H9 (cell line): ENCODE results near the gene GPR34. TPM values are rescaled to one million over a fixed set of nuclear protein-coding genes. Genes with fewer than 3 reads are reported as not detected.

Source experiments
- DNase-seq: peaks from one replicate; pipeline ENCODE4 v3.0.0-alpha.2; 2017
- H2AFZ ChIP-seq: one replicate; pipeline ENCODE4 v1.6.1; 2013; ENCODE audit warnings: mild to moderate bottlenecking, low read length, control low read depth, moderate library complexity
- H2AK5ac ChIP-seq: 2 replicates; pipeline ENCODE4 v1.6.1; 2013; ENCODE audit warnings: low read length, control low read depth, mixed read lengths; ENCODE audit not compliant: insufficient read length
- H2BK120ac ChIP-seq: one replicate; pipeline ENCODE4 v1.6.1; 2013; ENCODE audit warnings: low read depth, mild to moderate bottlenecking, low read length, control low read depth, inconsistent platforms; ENCODE audit not compliant: poor library complexity, severe bottlenecking
- H2BK12ac ChIP-seq: 2 replicates; pipeline ENCODE4 v1.6.1; 2013; ENCODE audit warnings: low read length, control low read depth, mixed read lengths, low read depth; ENCODE audit not compliant: insufficient read length
- H2BK15ac ChIP-seq: 2 replicates; pipeline ENCODE4 v1.6.1; 2013; ENCODE audit warnings: low read depth, low read length, control low read depth
- H2BK20ac ChIP-seq: one replicate; pipeline ENCODE4 v1.6.1; 2013; ENCODE audit warnings: low read depth, mild to moderate bottlenecking, low read length, control low read depth, inconsistent platforms; ENCODE audit not compliant: poor library complexity, severe bottlenecking
- H2BK5ac ChIP-seq: 2 replicates; pipeline ENCODE4 v1.6.1; 2013; ENCODE audit warnings: low read length, control low read depth, mixed read lengths; ENCODE audit not compliant: insufficient read length
- H3K14ac ChIP-seq: 2 replicates; pipeline ENCODE4 v1.6.1; 2013; ENCODE audit warnings: low read length, control low read depth; ENCODE audit not compliant: insufficient read depth
- H3K18ac ChIP-seq: 2 replicates; pipeline ENCODE4 v1.6.1; 2013; ENCODE audit warnings: low read depth, mild to moderate bottlenecking, mixed read lengths, low read length, control low read depth; ENCODE audit not compliant: insufficient read length
- H3K23ac ChIP-seq: 2 replicates; pipeline ENCODE4 v1.6.1; 2013; ENCODE audit warnings: low read length, control low read depth, mixed read lengths, low read depth; ENCODE audit not compliant: insufficient read length
- H3K23me2 ChIP-seq: 2 replicates; pipeline ENCODE4 v1.6.1; 2013; ENCODE audit warnings: low read depth, mild to moderate bottlenecking, mixed read lengths, low read length, control low read depth; ENCODE audit not compliant: insufficient read length, poor library complexity, severe bottlenecking
- H3K27ac ChIP-seq: 2 replicates; pipeline ENCODE4 v1.5.1; 2013; ENCODE audit warnings: low read length, control low read depth, mixed read lengths, low read depth; ENCODE audit not compliant: insufficient read length
- H3K27me3 ChIP-seq: 2 replicates; pipeline ENCODE4 v1.6.1; 2013; ENCODE audit warnings: low read length, control low read depth, inconsistent platforms; ENCODE audit not compliant: insufficient read depth
- H3K4ac ChIP-seq: 2 replicates; pipeline ENCODE4 v1.6.1; 2013; ENCODE audit warnings: low read depth, mild to moderate bottlenecking, control low read depth, inconsistent platforms, low read length, moderate library complexity
- H3K4me1 ChIP-seq: 2 replicates; pipeline ENCODE4 v1.6.1; 2013; ENCODE audit warnings: low read length, control low read depth, inconsistent platforms; ENCODE audit not compliant: insufficient read depth
- H3K4me2 ChIP-seq: 2 replicates; pipeline ENCODE4 v1.6.1; 2013; ENCODE audit warnings: low read length, control low read depth, mixed read lengths; ENCODE audit not compliant: insufficient read length, insufficient read depth
- H3K56ac ChIP-seq: 2 replicates; pipeline ENCODE4 v1.6.1; 2013; ENCODE audit warnings: low read depth, mild to moderate bottlenecking, mixed read lengths, low read length, control low read depth; ENCODE audit not compliant: insufficient read length
- H3K79me1 ChIP-seq: 2 replicates; pipeline ENCODE4 v1.6.1; 2013; ENCODE audit warnings: low read depth, mild to moderate bottlenecking, moderate library complexity, low read length, control low read depth, inconsistent platforms; ENCODE audit not compliant: insufficient read depth, poor library complexity, severe bottlenecking
- H3K79me2 ChIP-seq: 2 replicates; pipeline ENCODE4 v1.6.1; 2013; ENCODE audit warnings: low read length, control low read depth, inconsistent platforms; ENCODE audit not compliant: insufficient read depth
- H3K9ac ChIP-seq: 2 replicates; pipeline ENCODE4 v1.6.1; 2013; ENCODE audit warnings: low read length, control low read depth, mixed read lengths; ENCODE audit not compliant: insufficient read length; ENCODE audit errors: extremely low read depth
- H3K9me3 ChIP-seq: one replicate; pipeline ENCODE4 v1.6.1; 2013; ENCODE audit warnings: low read depth, low read length, inconsistent platforms; ENCODE audit not compliant: control insufficient read depth
- H3T11ph ChIP-seq: one replicate; pipeline ENCODE4 v1.6.1; 2013; ENCODE audit warnings: mild to moderate bottlenecking, low read length, control low read depth, inconsistent platforms
- H4K20me1 ChIP-seq: one replicate; pipeline ENCODE4 v1.6.1; 2013; ENCODE audit not compliant: control insufficient read depth, insufficient read length, insufficient read depth
- H4K5ac ChIP-seq: 2 replicates; pipeline ENCODE4 v1.6.1; 2013; ENCODE audit warnings: low read depth, mild to moderate bottlenecking, mixed read lengths, low read length, control low read depth; ENCODE audit not compliant: insufficient read length
- H4K8ac ChIP-seq: replicated peaks from 2 replicates; pipeline ENCODE4 v1.6.1; 2013; ENCODE audit warnings: low read length, control low read depth, mixed read lengths, low read depth; ENCODE audit not compliant: insufficient read length
- H4K91ac ChIP-seq: 2 replicates; pipeline ENCODE4 v1.6.1; 2013; ENCODE audit warnings: low read depth, mild to moderate bottlenecking, moderate library complexity, mixed read lengths, low read length, control low read depth; ENCODE audit not compliant: insufficient read length
- H3K27ac Mint-ChIP-seq, 3 experiments: 2 replicates in 2 of 3; 3 replicates in 1 of 3; pipeline ENCODE4 v1.8.0; 2020 to 2021; ENCODE audit warnings: mixed read lengths in 3 of 3, mild to moderate bottlenecking in 1 of 3, moderate library complexity in 1 of 3
- H3K27me3 Mint-ChIP-seq: 2 replicates; pipeline ENCODE4 v1.8.0; 2021; ENCODE audit warnings: low read depth, mild to moderate bottlenecking, moderate library complexity, mixed read lengths
- H3K36me3 Mint-ChIP-seq, 3 experiments: 2 replicates in 2 of 3; 3 replicates in 1 of 3; pipeline ENCODE4 v1.8.0; 2020 to 2021; ENCODE audit warnings: low read depth in 3 of 3, mixed read lengths in 3 of 3; ENCODE audit not compliant: insufficient read depth in 1 of 3
- H3K4me1 Mint-ChIP-seq, 2 experiments: 2 replicates each; pipeline ENCODE4 v1.8.0; 2020; ENCODE audit warnings: mixed read lengths in 2 of 2
- H3K4me3 Mint-ChIP-seq, 2 experiments: 2 replicates in 1 of 2; 3 replicates in 1 of 2; pipeline ENCODE4 v1.8.0; 2020 to 2021; ENCODE audit warnings: mild to moderate bottlenecking in 2 of 2, mixed read lengths in 2 of 2, moderate library complexity in 1 of 2
- H3K9me3 Mint-ChIP-seq, 2 experiments: 2 replicates in 1 of 2; 3 replicates in 1 of 2; pipeline ENCODE4 v1.8.0; 2020; ENCODE audit warnings: mild to moderate bottlenecking in 2 of 2, mixed read lengths in 2 of 2, moderate library complexity in 1 of 2
- CTCF ChIP-seq: fragments of 200-600 bp; sonication (generic); conservative IDR thresholded peaks from 3 replicates; pipeline ENCODE4 v1.8.0; 2021; ENCODE audit warnings: antibody characterized with exemption, mild to moderate bottlenecking
- WGBS: extraction: QIAGEN DNeasy Blood & Tissue Kit; methylation state at CpG from one replicate; pipeline ENCODE4 v1.1.7; 2013; ENCODE audit warnings: missing lambda C conversion rate, low lambda C conversion rate, mixed read lengths; ENCODE audit not compliant: insufficient read length; ENCODE audit errors: extremely low coverage; 5-methylcytosine and 5-hydroxymethylcytosine counted together
- total RNA-seq: library from RNA; stranded (reverse); gene quantifications from 2 replicates; pipeline ENCODE4 v1.2.1, GENCODE V29; 2021

Gene GPR34
- total RNA-seq, 1 experiment from 2014 or later = not detected

- Mint-ChIP-seq H3K36me3 (peaks cover 0 to 7% (median 0%) of the 10 kb centered on the region in 3 experiments; a peak in 2 of 7 replicates), H3K4me1 (peaks cover 0 to 3% of the 10 kb centered on the region in 2 experiments; a peak in 1 of 4 replicates), H3K27me3 (no peaks in the 10 kb centered on the region), H3K27ac (no peak overlapping the region), H3K4me3 (no peak overlapping the region), H3K9me3 (peaks cover 44 to 48% of the 10 kb centered on the region in 2 experiments)
- Histone ChIP-seq H4K8ac (no peak overlapping the region), H3K4me2 (no peak overlapping the region), H3K4ac (no peak overlapping the region), H3K56ac (no peak overlapping the region), H3T11ph (no peak overlapping the region), H2BK12ac (no peak overlapping the region), H4K91ac (no peak overlapping the region), H2BK5ac (no peak overlapping the region), H3K79me2 (no peaks in the 10 kb centered on the region), H2BK15ac (no peak overlapping the region), H3K9me3 (no peaks in the 10 kb centered on the region), H2BK20ac (no peak overlapping the region), H3K18ac (no peak overlapping the region), H4K20me1 (no peaks in the 10 kb centered on the region), H3K4me1 (no peaks in the 10 kb centered on the region), H4K5ac (no peak overlapping the region), H3K23me2 (no peaks in the 10 kb centered on the region), H3K23ac (no peak overlapping the region), H2BK120ac (no peak overlapping the region), H3K27ac (no peak overlapping the region), H2AFZ (no peak overlapping the region), H3K27me3 (no peaks in the 10 kb centered on the region), H3K79me1 (no peaks in the 10 kb centered on the region), H2AK5ac (no peak overlapping the region), H3K9ac (no peak overlapping the region), H3K14ac (no peak overlapping the region)
- TF ChIP-seq CTCF = no peak
- no peak for DNase-seq
- no CpG with 5 or more reads among the region's 3 CpGs for WGBS
Measured at GRCh38 chrX:41693024-41693423, 4.3 kb downstream of the GPR34 start.
